ENCODE results near the gene WDR7.

The WDR7 gene

GRCh38 chr18:56899660-56900059 lies 248.5 kb downstream of the WDR7 start:
- DNase-seq: no peak

DNA sequence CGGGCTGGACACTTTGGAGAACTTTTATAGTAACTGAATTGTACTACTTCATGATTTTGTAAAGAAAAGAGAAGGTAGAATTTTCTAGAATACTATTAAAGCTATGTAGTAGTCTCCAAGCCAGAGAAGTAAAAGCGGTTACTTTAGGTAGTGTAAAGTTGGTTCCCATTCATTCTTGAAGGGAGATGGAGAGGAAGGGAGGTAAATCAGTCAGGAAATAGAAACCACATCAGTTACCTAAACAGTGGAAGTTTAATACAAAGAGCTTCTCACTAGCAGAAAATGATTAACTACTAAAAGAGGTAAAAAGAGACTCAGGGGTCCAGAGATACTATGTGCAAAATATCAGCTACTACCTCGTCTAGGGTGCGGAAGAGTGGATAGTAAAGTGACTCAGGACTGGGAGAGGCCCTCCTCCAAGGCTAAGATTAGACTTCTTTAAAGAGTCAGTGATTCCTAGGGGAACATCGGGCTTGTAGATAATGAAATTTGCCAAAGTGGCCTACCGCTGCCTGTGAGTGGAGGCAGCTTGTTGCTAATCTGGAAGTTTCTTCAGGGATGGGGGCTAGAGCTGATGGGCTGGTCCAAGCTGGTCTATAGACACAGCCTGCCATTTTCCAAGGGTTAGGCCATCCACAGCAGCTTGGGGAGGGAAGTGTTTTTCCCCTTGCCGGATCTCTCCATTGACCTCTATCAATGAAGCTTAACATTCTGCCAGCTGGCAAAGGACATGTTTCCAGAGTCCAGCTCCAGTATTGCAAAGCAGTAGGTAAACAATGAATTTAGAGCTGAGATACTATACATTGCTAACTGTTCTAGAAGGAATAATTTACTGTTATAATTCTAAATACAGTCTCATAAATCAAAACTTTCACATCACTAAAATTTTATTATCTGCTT lies 249.3 kb downstream of the WDR7 start:
- no peak for DNase-seq

DNA sequence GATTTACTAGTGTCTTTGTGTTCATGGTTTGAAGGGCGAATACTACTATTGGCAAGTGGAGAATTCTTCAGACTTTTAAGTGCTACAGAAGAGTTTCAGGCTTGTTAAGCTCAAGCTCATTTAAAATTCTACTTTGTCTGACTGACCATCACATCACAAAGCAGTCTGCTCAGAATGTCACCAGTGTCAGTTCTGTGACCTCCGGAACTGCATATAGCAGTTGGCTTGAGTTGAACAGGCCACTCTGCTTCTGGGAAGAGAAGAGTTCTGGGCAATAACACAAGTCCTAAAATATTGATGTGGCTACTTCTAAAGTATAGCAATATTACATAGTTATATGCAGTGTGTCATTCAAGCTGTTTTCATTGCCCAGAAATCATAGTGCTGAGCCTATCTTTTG lies 250.8 kb downstream of the WDR7 start:
- no peak for DNase-seq

- no peak for DNase-seq
Observed at GRCh38 chr18:56902653-56903052, 251.5 kb downstream of the WDR7 start.

GRCh38 chr18:56903686-56904085 lies 252.5 kb downstream of the WDR7 start:
- no peak for DNase-seq

GRCh38 chr18:56907771-56908170 lies 256.6 kb downstream of the WDR7 start:
- DNase-seq: no peak

- DNase-seq: no peak
Observed at GRCh38 chr18:56910237-56910636, 259.1 kb downstream of the WDR7 start.

DNA sequence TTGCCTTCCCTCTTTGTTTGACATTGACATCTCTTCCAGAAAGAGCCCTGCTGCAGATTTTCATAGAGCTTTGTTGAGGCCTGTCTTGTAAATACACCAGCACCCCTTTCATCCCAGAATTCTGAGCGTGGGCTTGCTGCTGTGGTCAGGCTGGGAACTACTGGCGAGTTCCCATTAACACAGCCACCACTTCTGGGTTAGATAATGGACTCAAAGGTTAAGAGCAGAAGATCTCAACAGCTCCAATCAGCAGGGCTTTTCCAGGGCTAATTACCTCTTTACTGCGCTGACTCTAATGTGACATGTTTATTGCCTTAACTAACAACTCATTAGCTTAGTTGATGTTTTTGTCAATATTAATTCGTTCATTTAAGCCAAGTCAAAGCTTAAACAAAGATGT lies 259.8 kb downstream of the WDR7 start:
- no peak for DNase-seq

DNA sequence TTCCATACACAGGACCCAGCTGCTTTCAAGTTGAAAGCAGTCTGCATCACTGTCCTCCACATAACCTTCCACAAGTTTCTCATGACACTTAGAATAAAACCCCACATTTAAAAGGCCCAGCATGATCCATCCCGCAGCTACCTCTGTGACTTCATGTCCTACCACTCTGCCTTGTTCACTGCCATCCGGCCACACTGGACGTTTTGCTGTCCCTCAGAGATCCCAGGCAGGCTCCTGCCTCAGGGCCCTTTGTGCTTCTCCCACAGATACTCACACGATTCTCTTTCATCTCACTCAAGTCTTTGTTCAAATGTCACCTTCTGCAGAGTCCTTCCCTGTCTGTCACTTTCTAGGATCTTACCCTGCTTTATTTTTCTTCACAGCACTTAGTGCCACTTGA lies 262.8 kb downstream of the WDR7 start:
- DNase-seq: no peak

DNA sequence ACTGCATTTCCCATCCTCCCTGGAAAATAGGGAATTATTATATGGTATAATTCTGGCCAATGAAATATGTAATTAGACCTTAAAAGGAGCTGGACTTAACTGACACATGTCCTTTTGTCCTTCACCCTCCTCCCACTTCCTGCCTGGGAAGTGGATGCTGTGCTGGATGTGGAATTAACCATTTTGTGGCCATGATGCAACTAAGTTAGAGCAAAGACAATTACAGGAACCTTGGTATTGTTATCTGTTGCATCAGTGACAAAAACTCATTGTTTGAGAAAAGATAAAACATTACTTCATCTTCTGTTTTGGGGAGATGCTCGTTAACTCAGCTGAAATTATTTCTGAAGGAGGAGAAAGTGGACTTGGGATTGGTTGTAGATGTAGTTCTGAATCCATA lies 268.0 kb downstream of the WDR7 start:
- DNase-seq: no peak

GRCh38 chr18:56921896-56922480 lies 270.8 kb downstream of the WDR7 start:
- no peak for DNase-seq

DNA sequence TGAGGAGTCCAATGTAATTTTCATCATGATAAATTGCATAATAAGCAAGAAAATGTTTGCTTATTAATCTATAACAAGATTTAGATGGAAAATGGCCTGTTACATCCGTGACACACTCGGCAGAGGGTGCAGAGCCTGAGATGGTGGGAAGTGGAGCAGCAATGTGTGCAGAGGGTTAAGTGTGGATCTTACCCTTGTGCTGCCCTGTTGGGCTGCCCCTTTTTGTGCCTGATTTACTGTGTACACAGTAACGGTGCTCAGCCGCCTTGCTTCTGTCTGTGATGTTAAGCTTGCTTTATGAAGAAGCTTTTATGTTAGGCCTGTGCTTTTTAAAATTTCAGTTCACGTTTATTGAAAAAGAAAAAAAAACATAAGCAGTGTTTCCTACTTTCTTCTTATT lies 275.6 kb downstream of the WDR7 start:
- DNase-seq: no peak

GRCh38 chr18:56927786-56928185 lies 276.6 kb downstream of the WDR7 start:
- no peak for DNase-seq

- no peak for DNase-seq
Observed at GRCh38 chr18:56929886-56930285, 278.7 kb downstream of the WDR7 start.

- DNase-seq: no peak
Observed at GRCh38 chr18:56933472-56933871, 282.3 kb downstream of the WDR7 start.

- DNase-seq: no peak
Observed at GRCh38 chr18:56934131-56934530, 283.0 kb downstream of the WDR7 start.

GRCh38 chr18:56934906-56935305 lies 283.7 kb downstream of the WDR7 start:
- DNase-seq: no peak

- no peak for DNase-seq
Observed at GRCh38 chr18:56935434-56936040, 284.4 kb downstream of the WDR7 start.

- DNase-seq: no peak
Observed at GRCh38 chr18:56936457-56936856, 285.3 kb downstream of the WDR7 start.

DNA sequence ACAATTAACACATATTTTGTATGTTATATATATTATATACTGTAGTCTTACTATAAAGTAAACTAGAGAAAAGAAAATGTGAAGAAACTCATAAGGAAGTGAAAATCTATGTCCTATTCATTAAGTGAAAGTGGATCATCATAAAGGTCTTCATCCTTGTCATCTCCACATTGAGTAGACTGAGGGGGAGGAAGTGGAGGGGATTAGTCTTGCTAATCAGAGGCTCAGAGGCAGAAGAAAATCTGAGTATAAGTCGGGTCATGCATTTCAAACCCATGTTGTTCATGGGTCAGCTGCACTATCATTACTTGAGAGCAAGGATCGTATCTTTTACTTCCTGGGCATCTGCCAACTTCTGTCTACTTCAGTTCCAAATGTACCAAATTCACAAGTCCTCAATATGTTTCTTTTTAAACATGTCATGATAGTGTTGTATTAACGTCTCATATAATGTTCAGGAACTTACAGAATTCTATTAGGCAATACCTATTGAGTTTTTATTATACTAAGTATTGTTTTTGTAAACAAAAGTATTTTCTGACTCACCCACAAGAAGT lies 286.8 kb downstream of the WDR7 start:
- DNase-seq: no peak

- DNase-seq: no peak
Observed at GRCh38 chr18:56945171-56946083, 294.3 kb downstream of the WDR7 start.

GRCh38 chr18:56947236-56947635 lies 296.1 kb downstream of the WDR7 start:
- no peak for DNase-seq

DNA sequence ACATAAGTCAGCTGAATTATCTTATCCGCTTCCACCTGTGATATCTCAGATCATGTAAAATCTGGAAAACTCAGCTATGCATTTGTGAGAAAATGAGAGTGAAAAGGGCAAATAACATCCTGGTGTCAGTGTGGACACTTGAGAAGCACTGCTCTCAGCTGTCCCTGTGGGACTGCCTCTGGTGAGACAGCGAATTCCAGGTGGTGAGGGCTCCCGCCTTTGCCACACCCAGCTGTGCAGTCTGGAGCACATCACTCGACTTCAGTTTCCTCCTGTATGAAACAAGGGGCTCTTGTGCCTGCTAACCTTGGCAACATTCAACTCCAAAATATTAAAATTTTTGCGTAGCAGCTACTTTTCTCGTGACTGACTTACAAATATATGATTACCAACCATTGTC lies 300.9 kb downstream of the WDR7 start:
- no peak for DNase-seq
